Measurements from ENCODE around the gene AKAP6.

- no peak for TF ChIP-seq EZH2phosphoT487 (IDR thresholded peaks at IDR 0.05; ENCODE audit: borderline replicate concordance)
- TF ChIP-seq, protein P1, sequence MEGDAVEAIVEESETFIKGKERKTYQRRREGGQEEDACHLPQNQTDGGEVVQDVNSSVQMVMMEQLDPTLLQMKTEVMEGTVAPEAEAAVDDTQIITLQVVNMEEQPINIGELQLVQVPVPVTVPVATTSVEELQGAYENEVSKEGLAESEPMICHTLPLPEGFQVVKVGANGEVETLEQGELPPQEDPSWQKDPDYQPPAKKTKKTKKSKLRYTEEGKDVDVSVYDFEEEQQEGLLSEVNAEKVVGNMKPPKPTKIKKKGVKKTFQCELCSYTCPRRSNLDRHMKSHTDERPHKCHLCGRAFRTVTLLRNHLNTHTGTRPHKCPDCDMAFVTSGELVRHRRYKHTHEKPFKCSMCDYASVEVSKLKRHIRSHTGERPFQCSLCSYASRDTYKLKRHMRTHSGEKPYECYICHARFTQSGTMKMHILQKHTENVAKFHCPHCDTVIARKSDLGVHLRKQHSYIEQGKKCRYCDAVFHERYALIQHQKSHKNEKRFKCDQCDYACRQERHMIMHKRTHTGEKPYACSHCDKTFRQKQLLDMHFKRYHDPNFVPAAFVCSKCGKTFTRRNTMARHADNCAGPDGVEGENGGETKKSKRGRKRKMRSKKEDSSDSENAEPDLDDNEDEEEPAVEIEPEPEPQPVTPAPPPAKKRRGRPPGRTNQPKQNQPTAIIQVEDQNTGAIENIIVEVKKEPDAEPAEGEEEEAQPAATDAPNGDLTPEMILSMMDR (IDR thresholded peaks at IDR 0.05 in 2 of 3, conservative IDR thresholded peaks at IDR 0.05 in 1 of 3; ENCODE audit: borderline replicate concordance in 1 of 3, insufficient read depth in 1 of 3, low read depth in 2 of 3, low read length in 2 of 3) = no peak
- no peak for TF ChIP-seq POLR2A (IDR thresholded peaks at IDR 0.05; ENCODE audit: borderline replicate concordance, extremely low read depth, insufficient read depth, insufficient read length)
These were observed 101.2 kb downstream of the AKAP6 start for GRCh38 chr14:32430326-32430725.
